Nephron progenitor cell (in vitro differentiated cells): ENCODE results near the gene VPS13C.
A peak's percentile ranks its signal among the peaks of the same experiment; 100 is the strongest.
"Not testable (repeated sequence)": the region's sequence is repeated elsewhere in the genome, so short reads cannot be mapped to it uniquely, and the experiment has no call there.

Experiments
- DNase-seq: peaks from one replicate; pipeline ENCODE4 v3.0.0; 2021
- H3K27ac Mint-ChIP-seq: 2 replicates; pipeline ENCODE4 v1.8.0; 2021; ENCODE audit warnings: mild to moderate bottlenecking, moderate library complexity, mixed read lengths
- H3K27me3 Mint-ChIP-seq: 2 replicates; pipeline ENCODE4 v1.8.0; 2021; ENCODE audit warnings: mild to moderate bottlenecking, low read depth, mixed read lengths; ENCODE audit not compliant: poor library complexity
- H3K36me3 Mint-ChIP-seq: 2 replicates; pipeline ENCODE4 v1.8.0; 2021; ENCODE audit warnings: low read depth, mixed read lengths
- H3K4me1 Mint-ChIP-seq: 2 replicates; pipeline ENCODE4 v1.8.0; 2021; ENCODE audit warnings: mixed read lengths
- H3K4me3 Mint-ChIP-seq: 2 replicates; pipeline ENCODE4 v1.8.0; 2021; ENCODE audit warnings: mild to moderate bottlenecking, moderate library complexity, mixed read lengths
- H3K9me3 Mint-ChIP-seq: 2 replicates; pipeline ENCODE4 v1.8.0; 2021; ENCODE audit warnings: mild to moderate bottlenecking, moderate library complexity, mixed read lengths
- TF ChIP-seq, protein P1 (sequence below): fragments of 200-600 bp; sonication (generic); IDR thresholded peaks from 2 replicates; pipeline ENCODE4 v1.5.0; 2021; ENCODE audit warnings: antibody characterized with exemption

The VPS13C gene

DNA sequence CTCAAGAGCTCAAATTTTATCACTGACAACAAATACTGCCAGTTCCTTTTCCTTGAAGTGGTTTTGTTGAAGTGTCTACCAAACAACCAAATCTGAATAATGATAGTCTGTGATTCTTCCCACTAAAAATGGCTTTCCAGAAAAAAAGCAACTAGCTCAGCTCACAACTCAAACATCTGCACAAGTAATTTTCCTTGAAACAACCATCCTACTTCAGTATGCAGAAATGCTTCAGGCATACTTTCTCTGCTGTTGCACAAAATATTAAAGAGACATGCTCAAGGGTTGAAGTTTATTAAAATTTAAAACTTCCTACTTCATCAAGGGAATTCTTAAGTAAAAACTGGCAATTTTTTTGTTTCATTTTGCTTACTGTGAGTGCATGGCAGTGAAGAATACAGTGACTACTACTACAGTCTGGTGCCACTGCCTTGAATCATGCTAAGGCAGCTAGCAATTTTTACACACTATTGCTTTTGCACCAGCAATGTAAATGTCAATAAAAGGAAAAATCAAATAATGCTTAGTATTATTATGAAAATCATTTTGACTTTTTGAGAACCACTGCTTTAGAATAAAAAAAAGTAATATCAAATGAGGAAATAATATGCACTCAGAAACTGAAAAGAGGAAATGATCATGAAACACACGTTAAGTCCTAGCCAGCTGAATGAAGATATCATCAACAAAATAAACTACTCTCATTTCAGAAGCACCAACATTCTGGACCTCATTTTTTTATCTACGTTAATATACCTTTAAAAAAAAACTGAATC, 33.6 kb downstream of the VPS13C start:
- no peak for DNase-seq
- Mint-ChIP-seq H3K36me3 (peaks cover 14% of the 10 kb centered on the region), H3K4me1 (no peaks in the 10 kb centered on the region), H3K27ac (no peak overlapping the region), H3K27me3 (no peaks in the 10 kb centered on the region), H3K9me3 (no peaks in the 10 kb centered on the region), H3K4me3 (no peak overlapping the region)
- TF ChIP-seq, protein P1, sequence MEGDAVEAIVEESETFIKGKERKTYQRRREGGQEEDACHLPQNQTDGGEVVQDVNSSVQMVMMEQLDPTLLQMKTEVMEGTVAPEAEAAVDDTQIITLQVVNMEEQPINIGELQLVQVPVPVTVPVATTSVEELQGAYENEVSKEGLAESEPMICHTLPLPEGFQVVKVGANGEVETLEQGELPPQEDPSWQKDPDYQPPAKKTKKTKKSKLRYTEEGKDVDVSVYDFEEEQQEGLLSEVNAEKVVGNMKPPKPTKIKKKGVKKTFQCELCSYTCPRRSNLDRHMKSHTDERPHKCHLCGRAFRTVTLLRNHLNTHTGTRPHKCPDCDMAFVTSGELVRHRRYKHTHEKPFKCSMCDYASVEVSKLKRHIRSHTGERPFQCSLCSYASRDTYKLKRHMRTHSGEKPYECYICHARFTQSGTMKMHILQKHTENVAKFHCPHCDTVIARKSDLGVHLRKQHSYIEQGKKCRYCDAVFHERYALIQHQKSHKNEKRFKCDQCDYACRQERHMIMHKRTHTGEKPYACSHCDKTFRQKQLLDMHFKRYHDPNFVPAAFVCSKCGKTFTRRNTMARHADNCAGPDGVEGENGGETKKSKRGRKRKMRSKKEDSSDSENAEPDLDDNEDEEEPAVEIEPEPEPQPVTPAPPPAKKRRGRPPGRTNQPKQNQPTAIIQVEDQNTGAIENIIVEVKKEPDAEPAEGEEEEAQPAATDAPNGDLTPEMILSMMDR = no peak

DNA sequence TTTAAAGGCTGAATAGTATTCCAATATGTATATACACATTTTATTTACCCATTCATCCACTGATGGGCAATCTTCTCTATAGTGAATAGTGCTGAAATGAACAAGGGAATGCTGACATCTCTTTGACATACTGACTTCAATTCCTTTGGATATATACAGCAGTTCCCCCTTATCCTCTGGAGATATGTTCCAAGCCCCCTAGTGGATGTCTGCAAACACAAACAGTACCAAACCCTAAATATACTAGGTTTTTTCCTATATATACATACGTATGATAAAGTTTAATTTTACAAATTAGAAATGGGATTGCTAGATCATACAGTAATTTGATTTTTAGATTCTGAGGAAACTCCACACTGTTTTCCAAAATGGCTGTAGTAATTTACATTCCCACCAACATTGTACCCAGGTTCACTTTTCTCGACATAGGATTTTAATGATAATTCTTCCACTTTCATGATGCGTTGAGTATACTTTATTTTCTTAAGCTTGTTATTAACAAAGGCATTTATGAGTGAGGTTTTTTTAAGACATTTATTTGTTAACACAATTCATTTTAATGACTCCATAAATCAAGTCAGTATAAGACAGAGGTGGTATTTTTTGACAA, 38.2 kb downstream of the VPS13C start:
- TF ChIP-seq, protein P1 = peak; percentile 41
- no peaks in the 10 kb centered on the region for H3K27me3 Mint-ChIP-seq
- no peak for DNase-seq
- H3K4me1 Mint-ChIP-seq = no peaks in the 10 kb centered on the region
- no peak overlapping the region for H3K27ac Mint-ChIP-seq
- H3K4me3 Mint-ChIP-seq = no peak overlapping the region
- H3K36me3 Mint-ChIP-seq = peaks cover 44% of the 10 kb centered on the region
- peaks cover 20% of the 10 kb centered on the region for H3K9me3 Mint-ChIP-seq

DNA sequence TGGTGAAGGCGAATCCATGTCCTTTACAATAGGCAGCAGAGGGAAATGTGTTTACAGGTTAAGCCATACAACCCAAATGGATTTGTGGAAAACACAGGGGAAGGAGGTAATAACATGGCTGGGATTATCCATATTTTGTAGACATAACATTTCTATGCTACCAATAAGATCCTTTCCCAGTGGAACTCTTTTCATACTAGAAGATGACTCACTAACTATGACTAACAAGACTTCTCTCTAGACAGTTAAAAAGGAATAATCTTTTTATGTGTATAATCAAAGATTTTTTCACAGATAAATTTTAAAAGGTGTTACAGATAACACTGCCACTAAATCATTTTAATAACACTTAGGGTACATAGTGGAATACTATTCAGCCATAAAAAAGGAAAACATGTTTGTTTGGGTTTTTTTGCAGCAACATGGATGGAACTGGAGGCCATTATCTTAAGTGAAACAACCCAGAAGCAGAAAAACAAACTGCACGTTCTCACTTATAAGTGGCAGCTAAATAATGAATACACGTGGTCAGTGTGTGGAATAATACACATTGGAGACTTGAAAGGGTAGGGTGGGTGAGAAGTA, 39.6 kb downstream of the VPS13C start:
- Mint-ChIP-seq H3K4me1 (no peaks in the 10 kb centered on the region), H3K9me3 (peaks cover 24% of the 10 kb centered on the region), H3K27ac (no peak overlapping the region), H3K4me3 (no peak overlapping the region), H3K27me3 (no peaks in the 10 kb centered on the region), H3K36me3 (peaks cover 54% of the 10 kb centered on the region)
- no peak for DNase-seq
- TF ChIP-seq, protein P1 = no peak

DNA sequence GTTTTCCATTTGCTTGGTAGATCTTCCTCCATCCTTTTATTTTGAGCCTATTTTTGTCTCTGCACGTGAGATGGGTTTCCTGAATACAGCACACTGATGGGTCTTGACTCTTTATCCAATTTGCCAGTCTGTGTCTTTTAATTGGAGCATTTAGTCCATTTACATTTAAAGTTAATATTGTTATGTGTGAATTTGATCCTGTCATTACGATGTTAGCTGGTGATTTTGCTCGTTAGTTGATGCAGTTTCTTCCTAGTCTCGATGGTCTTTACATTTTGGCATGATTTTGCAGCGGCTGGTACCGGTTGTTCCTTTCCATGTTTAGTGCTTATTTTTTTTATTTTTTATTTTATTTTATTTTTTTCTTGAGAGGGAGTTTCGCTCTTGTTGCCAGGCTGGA, 54.9 kb downstream of the VPS13C start:
- not testable (repeated sequence) for H3K4me3 Mint-ChIP-seq, H3K27ac Mint-ChIP-seq, DNase-seq, H3K4me1 Mint-ChIP-seq, H3K27me3 Mint-ChIP-seq
- Mint-ChIP-seq H3K9me3 (peaks cover 17% of the 10 kb centered on the region), H3K36me3 (peaks cover 37% of the 10 kb centered on the region)

DNA sequence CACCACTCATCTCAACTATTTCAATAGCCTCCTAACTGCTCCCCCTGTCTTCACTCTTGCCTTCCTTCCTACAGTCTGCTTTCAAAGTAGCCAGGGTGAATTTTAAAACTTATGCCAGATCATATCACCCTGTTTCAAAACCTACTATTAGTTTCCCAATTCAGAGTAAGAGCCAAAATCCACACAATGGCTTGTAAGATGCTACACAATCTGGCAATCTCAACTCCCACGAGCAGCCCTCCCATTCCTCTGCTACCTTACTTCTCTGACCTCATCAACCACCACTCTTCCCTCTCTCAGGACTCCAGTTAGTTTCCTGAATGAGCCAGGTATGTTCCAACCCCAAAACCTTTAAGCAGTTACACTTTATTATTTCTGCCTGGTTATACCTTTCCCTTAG, 62.5 kb downstream of the VPS13C start:
- Mint-ChIP-seq H3K36me3 (peaks cover 15% of the 10 kb centered on the region), H3K9me3 (no peaks in the 10 kb centered on the region), H3K27ac (no peak overlapping the region), H3K4me3 (no peak overlapping the region), H3K27me3 (peaks cover 2% of the 10 kb centered on the region), H3K4me1 (no peaks in the 10 kb centered on the region)
- TF ChIP-seq, protein P1 = no peak
- no peak for DNase-seq

DNA sequence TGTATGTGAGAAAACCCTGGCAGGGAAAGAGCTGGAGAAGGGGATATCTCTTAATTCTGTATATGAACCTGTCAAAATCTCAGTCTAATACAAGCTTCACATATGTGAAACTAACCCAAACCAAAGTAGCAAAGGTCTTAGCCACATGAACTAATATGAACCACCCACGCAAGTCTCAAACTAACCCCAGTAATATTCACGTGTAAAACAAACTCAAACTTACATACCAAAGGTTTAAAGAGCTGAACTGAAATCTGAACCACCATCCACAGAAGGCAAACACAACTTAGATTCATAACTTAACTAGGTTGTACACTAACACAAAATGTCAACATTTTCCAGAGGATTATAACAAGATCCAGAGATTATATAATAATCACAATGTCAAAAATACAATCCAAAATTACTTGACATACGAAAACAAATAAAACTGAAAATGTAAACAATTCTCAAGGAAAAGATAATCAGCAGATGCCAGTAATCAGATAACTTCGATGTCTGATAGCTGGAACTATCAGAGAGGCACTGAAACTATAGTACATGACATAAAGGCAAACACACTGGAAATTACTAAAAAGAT, 64.1 kb downstream of the VPS13C start:
- Mint-ChIP-seq H3K4me1 (no peaks in the 10 kb centered on the region), H3K9me3 (no peaks in the 10 kb centered on the region), H3K27ac (no peak overlapping the region), H3K4me3 (no peak overlapping the region), H3K36me3 (peaks cover 15% of the 10 kb centered on the region), H3K27me3 (peaks cover 5% of the 10 kb centered on the region)
- TF ChIP-seq, protein P1 = no peak
- no peak for DNase-seq
